Embryonic facial prominence (tissue), 1 donor: ENCODE data around the gene GALNT7.

Source experiments
- DNase-seq: peaks from one replicate; pipeline ENCODE4 v3.0.0-alpha.2; 2016; ENCODE audit errors: extremely low spot score

Gene GALNT7

GRCh38 chr4:173262375-173262774, 93.8 kb downstream of the GALNT7 start:
- no peak for DNase-seq

GRCh38 chr4:173264245-173264644, 95.6 kb downstream of the GALNT7 start:
- no peak for DNase-seq

- DNase-seq = no peak
Measured at GRCh38 chr4:173264684-173265185, 96.1 kb downstream of the GALNT7 start.

DNA sequence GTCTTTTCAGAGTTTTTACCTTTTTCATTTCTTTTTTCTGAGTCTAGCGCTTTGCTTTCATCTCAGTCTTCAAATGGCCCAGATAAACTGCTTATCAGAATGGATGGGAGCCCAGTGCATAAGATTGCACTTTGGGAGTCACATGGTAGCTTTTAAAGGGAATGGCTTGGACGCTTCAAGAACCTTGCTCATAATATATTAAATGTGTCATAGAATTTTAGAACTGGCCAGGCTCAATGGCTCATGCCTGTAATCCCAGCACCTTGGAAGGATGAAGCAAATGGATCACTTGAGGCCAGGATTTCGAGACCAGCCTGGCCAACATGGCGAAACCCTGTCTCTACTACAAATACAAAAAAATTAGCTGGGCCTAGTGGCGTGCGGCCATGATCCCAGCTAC, 97.1 kb downstream of the GALNT7 start:
- no peak for DNase-seq

- no peak for DNase-seq
Measured at GRCh38 chr4:173267711-173268110, 99.1 kb downstream of the GALNT7 start.

DNA sequence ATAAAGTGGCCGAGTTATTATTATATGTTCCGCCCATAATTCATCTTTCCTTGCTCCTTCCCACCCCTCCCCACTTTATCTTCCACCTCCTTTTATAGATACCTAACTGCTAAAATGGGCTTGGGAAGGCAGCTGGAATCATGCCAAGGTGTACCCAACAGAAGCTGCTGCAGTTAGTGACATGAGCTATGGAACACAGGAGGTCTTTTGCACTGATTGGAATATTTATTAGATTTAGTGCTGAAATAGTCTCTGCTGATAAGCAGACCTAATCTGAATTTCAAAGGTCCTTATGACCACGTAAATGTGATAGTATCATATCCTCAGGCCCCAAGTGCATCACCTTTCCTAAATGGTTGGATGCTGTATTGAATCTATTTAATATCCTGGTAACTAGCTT, 100.7 kb downstream of the GALNT7 start:
- DNase-seq = no peak

DNA sequence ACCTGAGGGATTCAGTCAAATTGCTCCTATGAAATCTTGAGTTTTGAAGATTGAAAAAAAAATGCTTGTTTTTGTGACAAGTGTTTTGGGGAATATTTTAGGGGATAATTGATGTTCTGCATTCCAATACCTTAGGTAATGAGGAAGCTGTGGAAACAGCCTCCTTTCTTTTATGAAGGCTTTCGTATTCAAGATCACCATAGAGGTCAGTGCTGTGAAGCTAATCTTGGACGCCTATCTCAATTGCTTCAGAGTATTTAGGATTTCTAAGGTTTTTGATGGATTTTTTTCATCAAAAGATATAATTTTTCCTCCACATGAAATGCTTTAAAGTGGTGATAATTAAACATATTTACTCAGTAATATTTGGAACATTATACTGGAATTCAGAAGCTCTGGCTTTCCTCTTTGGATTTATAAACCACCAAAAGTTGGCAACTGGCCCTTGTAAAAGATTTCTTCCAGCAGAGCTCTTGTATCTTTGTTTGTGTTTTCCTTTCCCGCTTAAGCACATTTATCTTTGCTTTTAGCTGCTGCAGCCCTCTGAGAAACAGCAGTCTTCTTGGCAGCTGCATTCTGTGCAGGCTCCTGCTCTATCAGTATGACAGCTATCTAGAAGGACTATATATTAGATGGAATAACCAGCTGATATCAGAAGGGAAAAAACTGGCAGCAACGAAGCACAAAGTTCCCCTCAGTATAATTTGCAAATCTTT, 101.9 kb downstream of the GALNT7 start:
- no peak for DNase-seq

GRCh38 chr4:173272314-173272713, 103.7 kb downstream of the GALNT7 start:
- no peak for DNase-seq

GRCh38 chr4:173272996-173273395, 104.4 kb downstream of the GALNT7 start:
- DNase-seq = no peak

GRCh38 chr4:173273941-173274340, 105.3 kb downstream of the GALNT7 start:
- no peak for DNase-seq

DNA sequence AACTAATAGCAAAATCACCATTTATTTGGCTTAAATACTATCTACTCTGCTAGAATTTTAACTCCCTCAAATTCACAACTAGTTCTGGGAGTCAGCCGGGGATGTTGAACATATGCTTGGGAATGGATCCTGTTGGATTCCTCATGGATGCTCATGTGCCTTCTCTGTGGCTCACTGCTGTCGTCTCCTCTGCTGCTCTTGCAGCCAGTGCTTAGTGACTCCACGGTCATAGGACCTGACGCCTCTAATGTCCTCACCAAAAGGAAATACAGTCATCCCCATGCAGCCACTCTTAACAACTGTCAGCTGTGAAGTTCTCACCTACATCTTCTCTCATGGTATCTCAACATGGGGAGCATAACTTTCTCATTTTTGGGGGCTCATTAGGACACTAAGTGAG, 106.1 kb downstream of the GALNT7 start:
- DNase-seq = no peak

GRCh38 chr4:173275150-173275549, 106.5 kb downstream of the GALNT7 start:
- DNase-seq = no peak

DNA sequence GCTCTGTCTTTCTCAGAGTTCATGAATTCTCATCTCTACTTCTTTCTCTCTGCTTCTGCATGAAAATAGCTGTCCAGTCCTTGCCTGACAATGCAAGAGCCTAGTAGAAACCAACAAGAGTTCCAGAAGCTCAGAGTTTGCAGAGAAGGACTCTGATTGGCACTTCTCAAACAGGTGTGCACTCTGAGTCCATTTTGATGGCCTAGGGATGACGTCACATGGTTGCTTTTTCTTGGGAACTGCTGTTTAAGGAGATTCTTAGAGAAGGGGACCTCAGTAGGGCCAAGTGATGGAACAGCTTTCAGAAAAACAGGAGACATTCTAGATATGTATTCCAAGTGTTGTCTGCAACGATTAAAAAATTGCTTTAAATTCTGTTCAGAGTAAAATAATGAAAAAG, 108.7 kb downstream of the GALNT7 start:
- DNase-seq = no peak

GRCh38 chr4:173280998-173281397, 112.4 kb downstream of the GALNT7 start:
- no peak for DNase-seq

DNA sequence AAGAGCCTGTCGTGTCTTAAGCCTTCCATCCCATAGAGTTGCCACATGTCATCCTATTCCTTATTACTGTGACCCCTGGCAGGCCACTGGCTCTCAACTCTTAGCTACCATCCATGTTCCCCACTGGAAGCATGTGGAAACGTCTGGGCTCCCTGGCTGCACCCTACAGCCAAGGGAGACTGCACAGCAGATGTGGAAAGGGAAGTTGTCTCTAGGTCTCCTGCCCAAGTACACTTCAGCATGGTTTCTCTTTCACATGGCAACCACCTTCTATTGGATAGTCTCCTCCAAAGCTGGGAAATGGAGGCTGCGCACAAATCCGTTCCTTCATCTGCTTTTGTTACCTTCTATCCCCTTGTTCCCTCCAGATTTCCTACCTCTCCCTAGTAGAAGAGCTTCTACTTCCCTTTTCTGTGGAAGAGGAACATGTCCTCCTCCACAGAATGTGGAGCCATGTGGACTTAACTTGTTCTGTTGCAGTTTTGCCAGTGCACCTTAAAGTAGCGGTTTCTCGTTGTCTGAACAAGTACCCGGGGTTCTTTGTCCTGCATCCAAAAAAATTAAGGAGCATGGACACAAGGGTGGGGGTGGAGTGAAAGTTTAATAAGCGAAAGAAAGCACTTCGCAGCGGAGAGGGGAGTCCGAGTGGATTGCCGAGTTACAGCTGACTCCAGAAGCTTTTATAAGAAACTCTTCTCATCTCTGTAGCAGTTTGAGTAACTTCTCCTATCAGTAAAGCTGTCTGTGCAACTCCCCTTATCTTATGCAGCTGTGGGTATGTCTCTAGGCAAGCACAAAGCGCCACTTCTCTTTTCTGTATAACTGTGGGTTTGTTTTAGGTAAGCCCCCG, 113.0 kb downstream of the GALNT7 start:
- no peak for DNase-seq

GRCh38 chr4:173282256-173282562, 113.6 kb downstream of the GALNT7 start:
- DNase-seq = no peak

DNA sequence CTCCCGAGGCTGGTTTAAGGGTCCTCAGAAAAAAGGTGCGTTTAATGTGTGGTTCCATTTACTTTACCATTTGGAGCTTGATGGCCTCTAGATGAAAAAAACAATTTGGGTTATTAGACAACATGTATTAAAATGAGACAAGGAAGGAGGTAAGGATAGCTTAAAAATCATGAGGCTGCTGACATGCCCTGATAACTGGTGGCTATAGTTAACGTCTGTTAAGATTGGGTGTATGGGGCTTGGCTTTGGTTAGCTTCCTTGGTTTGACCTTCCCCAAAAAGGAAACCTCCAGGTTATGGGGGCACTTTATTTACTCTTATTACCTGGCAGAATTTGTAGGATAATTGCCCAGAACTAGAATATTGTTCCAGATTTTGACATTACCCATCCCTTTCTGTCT, 114.0 kb downstream of the GALNT7 start:
- no peak for DNase-seq

DNA sequence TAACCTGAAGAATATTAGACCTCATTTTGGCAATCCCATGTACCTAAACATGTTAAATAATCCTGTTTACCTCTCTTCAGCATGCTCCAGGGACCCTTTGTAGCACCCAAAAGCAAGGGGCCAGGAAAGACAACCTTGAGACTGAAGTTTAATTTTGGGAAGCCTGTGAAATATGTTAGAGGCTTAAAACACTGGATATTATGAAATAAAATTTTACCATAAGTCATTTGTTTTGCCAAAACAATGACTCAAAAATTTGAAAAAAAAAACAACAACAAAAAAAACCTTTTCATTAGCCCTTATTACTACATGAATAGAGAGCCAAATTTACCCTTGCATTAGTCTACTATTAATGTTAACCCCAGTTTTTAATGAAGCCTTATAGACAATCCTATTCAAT, 115.9 kb downstream of the GALNT7 start:
- DNase-seq = no peak

DNA sequence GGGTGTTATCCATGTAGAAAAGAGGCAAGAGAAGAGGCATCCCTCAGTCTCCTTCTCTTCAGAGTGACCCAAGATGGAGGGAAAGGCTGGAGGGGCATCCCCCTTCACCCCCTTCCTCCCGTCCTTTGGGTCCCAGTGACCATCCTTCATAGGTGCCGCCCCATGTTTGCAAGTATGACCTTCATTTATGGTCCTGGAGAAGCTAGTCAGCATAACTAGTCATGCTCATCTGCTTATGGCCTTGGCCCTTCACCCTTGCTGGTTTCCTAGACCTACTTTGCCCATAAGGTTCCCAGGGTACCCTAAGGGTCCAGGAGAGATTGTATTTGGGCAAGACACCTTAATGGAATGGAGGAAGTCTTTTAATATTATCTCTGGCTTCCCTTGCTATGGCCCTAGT, 118.9 kb downstream of the GALNT7 start:
- DNase-seq = no peak

- no peak for DNase-seq
Measured at GRCh38 chr4:173288296-173288695, 119.7 kb downstream of the GALNT7 start.

GRCh38 chr4:173288698-173289352, 120.2 kb downstream of the GALNT7 start:
- no peak for DNase-seq

GRCh38 chr4:173289353-173289727, 120.7 kb downstream of the GALNT7 start:
- no peak for DNase-seq

GRCh38 chr4:173291899-173292298, 123.3 kb downstream of the GALNT7 start:
- DNase-seq = no peak
